Effector CD8-positive, alpha-beta T cell (primary cell): ENCODE measurements around the gene ACOT2.
"Not testable (repeated sequence)": the region's sequence is repeated elsewhere in the genome, so short reads cannot be mapped to it uniquely, and the experiment has no call there.

ENCODE experiments used
- DNase-seq: peaks from one replicate; lab custom pipeline; 2025; lab: John Stamatoyannopoulos, UW

The ACOT2 gene

DNA sequence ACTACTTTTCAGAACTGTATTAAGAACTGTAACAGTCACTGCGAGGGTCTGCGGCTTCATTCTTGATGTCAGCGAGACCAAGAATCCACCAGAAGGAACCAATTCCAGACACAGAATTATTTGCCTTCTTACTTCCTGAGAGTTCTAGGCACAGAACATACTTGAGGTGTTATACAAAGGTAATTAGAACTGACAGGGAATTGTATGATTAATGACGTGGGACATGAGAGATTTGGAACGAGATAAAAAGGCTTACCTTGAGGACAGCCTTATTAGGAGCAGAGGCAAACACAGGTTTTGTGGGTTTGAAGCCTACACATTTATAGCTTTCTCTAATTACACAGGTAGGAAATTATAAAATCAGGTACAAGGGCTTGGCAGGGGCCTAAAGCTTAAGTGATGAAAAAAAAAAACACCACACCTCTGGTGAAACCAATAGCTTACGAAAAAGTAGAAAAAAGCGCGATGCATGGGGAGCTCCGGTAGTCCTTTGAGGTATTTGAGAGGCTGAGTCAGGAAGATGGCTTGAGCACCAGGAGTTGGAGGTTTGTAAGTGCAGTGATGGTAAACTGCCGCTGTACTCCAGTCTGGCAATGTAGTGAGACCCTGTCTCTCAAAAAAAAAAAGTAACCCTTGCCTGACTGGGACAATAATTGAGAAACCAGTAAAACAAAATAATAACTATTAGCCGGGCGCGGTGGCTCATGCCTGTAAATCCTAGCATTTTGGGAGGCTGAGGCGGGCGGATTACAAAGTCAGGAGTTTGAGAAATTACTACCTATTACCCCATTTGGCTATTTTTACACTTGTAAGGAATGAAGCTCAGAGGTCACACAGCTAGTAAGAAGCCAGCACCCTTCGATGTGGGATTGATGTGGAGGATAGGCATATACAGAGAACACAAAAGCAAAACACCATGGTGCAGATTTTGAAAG, 795 bp upstream of the ACOT2 start:
- no peak for DNase-seq

DNA sequence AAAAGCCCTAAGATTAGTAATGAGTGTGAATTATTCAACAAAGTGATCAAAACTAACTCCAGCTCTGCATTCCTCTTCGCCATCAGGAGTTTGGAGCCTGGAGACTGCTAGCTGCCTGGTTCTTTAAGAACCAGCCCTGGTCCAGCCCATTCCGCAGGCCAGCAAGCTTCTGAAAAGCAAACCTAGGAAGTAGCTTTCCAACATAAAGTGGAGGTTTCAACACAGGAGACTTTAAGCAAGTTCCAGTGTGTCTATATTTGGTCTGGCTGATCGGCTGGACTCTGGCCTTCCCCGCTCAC, 178 bp upstream of the ACOT2 start:
- not testable (repeated sequence) for DNase-seq

DNA sequence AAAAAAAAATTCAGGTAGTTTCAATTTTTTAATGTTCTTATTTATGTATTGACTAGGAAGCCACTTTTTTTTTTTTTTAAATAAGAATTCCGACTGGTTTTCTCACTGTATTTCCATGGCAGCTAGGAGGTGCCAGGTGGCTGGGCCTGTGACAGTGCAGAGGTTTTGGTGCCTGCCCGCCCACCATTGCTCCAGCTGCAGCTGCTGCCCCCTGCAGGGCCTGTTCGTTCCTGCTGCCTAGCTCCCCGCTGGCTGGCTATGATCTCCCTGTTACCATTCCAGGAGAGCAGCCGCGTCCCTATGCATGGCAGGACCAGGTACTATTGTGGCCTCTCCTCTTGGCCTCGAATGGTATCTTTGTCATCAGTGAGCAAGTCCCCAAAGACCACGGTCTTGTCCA, 1.9 kb downstream of the ACOT2 start:
- peak; percentile 18 for DNase-seq

DNA sequence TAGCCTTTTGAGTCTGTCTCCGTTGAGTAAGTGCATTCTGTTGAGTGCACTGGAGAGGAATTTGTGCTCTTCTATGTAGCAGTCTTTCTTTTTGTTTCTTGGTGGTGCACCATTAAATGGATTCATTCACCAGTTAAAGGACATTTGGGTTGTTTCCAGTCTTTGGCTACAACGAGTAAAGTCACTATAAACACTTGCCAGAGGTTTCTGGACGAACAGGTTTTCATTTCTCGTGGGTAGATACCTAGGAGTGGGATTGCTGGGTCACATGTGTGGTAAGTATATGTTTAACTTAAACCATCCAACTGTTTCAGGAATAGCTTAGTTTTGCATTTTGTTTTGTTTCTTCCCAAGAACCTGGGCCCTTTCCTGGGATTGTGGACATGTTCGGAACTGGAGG, 4.0 kb downstream of the ACOT2 start:
- DNase-seq, result not testable (repeated sequence)

DNA sequence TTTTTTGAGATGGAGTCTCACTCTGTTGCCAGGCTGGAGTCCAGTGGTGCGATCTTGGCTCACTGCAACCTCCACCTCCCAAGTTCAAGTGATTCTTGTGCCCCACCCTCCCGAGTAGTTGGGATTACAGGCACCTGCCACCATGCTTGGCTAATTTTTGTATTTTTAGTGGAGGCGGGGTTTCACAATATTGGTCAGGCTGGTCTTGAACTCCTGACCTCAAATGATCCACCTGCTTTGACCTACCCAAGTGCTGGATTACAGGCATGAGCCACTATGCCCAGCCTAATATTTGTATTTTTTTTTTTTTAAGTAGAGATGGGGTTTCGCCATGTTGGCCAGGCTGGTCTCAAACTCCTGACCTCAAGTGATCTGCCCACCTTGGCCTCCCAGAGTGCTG, 4.7 kb downstream of the ACOT2 start:
- not testable (repeated sequence) for DNase-seq

DNA sequence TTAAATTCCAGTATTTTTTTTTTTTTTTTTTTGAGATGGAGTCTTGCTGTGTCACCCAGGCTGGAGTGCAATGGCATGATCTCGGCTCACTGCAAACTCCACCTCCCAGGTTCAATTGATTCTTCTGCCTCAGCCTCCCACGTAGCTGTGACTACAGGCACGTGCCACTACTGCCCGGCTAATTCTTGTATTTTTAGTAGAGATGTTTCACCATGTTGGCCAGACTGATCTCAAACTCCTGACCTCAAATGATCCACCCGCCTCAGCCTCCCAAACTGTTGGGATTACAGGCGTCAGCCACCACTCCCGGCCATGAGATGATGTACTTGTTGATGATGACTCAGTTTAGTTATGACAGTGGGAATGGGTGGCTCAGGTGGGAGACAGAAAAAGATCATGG, 5.2 kb downstream of the ACOT2 start:
- DNase-seq, result not testable (repeated sequence)

DNA sequence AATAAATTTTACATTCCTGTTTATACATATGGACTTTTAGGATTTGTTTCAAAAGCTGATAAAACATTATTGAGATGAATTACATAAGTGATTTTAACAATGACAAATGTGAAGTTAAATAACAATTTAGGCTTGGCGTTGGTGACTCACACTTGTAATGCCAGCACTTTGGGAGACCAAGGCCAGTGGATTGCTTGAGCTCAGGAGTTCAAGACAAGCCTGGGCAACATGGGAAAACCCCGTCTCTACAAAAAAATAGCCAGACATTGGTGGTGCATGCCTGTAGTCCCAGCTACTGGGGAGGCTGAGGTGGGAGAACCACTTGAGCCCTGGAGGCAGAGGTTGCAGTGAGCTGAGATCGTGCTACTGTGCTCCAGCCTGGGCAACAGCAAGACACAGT, 7.4 kb downstream of the ACOT2 start:
- no peak for DNase-seq

DNA sequence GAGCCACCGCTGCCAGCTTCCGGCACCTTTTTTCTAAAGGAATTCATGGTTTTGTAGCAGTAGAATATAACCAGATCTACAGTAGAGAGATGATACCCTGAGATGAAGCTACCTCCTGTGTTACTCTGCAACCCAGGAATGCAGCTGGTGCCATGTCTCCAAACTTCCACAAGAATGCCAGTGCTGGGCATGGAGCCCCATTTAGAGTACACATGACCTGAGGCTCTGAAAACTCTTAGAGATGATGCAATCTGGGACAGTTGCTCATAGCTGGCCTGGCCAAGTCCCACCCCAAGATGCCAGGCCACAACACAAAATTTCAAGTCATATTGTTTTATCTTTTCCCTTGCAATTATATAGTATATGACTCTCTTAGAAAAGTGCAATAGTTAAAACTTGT, 8.2 kb downstream of the ACOT2 start:
- not testable (repeated sequence) for DNase-seq

DNA sequence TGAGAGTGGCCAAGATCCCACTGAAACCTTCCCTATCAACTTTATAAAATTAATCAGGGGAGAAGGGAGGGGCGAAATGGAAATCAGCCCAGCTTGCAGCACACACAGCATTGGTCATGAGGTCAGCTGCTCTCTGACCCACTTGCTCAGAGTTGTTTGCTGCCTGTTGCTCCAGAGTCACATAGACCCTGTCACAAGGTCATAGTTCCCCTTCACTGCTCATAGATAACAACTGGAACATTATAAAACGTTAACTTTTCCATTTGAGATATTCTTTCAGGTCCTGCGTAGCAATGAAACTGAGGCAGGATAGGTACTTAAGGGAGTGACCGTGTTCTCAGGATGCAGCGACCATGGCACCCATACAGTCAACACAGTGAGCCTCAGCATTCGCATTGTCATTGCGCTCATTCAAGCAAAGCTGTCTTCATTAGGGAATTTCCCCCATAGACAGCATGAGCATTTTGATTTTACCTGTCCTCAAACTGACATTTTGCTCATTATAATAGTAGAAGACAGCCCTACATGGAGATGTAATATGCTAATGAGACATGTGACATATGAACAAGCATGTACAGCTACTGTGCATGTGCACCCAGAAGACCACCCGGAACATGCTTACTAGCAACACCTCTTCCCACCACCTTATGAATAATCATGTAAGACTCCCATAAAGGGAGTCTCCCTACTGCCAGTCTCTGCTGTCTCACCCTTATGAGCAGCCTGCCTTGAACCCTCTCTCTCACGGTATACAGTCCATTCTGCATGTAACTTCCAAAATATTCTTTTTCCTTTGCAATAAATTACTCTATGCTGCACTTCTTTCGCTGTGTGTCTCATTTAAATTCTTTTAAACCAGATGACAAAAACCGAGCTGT, 13.3 kb downstream of the ACOT2 start:
- DNase-seq, result not testable (repeated sequence)

DNA sequence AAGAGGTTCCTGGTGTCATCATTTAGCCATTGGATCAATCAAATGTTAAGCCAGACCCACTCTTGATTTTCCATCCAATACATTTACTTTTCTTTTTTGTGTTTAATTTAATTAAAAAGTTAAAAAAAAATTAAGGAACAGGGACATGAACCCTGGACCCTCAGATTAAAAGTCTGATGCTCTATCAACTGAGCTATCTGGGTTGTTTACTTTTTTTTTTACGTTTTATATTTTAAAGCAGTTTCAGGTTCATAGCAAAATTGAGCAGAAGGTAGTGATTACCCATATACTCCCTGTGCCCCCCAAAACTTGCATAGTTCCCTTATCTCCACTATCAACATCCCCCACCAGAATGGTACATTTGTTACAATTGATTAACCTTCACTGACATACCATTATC, 19.7 kb downstream of the ACOT2 start:
- no peak for DNase-seq

DNA sequence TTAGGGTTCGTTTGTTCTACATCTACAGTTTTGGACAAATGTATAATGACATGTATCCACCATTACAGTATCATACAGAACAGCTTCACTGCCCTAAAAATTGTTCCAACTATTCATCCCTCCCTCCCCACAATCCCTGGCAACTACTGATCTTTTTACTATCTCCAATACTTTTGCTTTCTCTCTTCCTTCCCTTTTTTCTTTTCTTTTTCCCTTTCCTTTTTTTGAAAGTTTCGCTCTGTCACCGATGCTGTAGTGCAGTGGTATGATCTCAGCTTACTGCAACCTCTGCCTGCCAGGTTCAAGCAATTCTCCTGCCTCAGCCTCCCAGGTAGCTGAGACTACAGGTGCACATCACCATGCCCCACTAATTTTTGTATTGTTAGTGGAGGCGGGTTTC, 20.1 kb downstream of the ACOT2 start:
- DNase-seq, result no peak

DNA sequence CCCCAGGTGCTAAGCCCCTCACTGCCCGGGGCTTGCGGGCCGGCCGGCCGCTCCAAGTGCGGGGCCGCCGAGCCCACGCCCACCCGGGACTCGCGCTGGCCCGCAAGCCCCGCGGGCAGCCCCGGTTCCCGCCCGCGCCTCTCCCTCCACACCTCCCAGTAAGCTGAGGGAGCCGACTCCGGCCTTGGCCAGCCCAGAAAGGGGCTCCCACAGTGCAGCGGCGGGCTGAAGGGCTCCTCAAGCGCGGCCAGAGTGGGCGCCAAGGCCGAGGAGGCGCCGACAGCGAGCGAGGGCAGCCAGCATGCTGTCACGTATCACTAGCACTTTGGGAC, 21.6 kb downstream of the ACOT2 start:
- DNase-seq, result not testable (repeated sequence)

DNA sequence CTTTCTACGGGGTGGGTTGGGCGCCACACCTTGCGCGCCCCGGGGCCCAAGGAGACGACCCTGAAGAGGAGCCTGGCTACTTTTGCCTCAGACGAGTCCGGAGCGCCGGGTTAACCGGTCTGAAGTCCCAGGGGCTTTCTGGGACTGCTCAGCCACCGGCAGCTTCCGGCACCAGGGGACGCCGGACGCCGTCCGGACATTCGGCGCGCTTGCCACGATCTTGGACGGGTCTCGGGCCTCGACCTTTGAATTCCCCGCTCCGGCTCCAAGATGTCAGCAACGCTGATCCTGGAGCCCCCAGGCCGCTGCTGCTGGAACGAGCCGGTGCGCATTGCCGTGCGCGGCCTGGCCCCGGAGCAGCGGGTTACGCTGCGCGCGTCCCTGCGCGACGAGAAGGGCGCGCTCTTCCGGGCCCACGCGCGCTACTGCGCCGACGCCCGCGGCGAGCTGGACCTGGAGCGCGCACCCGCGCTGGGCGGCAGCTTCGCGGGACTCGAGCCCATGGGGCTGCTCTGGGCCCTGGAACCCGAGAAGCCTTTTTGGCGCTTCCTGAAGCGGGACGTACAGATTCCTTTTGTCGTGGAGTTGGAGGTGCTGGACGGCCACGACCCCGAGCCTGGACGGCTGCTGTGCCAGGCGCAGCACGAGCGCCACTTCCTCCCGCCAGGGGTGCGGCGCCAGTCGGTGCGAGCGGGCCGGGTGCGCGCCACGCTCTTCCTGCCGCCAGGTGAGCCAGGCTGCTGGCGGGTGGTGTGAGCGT, 22.9 kb downstream of the ACOT2 start, which contains the start of gene ACOT4:
Gene ACOT4, plus strand, starts transcription at position 184 of the 760 bp plus-strand sequence. Its CDS starts 87 bp downstream, at position 271.
- DNase-seq, result no peak

DNA sequence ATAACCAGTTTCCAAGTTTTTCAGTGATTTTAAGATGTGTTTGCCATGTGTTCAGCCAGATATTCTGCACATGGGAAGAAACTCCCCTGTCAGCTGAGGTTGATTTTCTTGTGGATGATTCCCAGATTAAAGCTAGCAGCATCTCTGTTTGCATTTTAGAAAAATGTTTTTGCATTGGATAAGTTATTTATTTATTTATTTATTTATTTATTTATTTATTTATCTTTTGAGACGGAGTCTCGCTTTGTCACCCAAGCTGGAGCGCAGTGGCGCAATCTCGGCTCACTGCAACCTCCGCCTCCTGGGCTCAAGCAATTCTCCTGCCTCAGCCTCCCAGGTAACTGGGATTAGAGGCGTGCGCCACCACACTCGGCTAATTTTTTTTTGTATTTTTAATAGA, 25.5 kb downstream of the ACOT2 start:
- DNase-seq, result no peak

DNA sequence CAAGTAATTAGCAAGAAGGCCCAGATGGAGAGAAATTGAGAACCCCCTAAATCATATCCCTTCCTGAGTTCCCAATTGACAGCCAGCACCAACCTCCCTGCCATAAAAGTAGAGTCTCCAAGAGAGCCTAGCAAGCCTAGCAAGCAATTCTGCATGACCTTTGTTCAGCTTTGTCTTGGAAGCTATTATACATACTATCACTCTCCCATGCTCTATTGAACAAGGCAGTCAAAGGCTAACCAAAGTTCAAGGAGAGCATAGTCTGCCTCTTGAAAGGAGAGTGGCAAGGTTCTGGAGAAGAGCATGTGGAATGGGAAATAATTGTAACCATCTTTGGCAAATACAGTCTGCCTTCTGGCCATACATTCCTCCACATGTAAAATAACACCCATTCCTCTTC, 30.5 kb downstream of the ACOT2 start:
- DNase-seq, result no peak

DNA sequence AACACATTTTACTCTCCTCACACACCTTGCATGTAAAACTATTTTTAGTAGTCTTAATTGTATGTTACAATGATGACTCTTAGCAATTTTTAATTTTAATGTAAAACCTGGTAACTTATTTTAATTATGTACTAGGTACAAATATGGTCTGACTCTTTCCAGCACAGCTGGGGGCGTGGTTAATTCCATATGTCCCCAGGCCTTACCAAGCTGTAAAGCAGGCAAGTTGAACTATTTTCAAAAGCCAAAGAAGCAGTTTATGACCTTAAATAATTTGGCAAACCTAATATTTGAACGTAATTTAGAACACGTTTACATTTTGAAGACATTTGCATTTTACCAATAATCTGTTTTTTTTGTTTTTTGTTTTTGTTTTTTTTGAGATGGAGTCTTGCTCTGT, 34.0 kb downstream of the ACOT2 start:
- DNase-seq, result no peak

DNA sequence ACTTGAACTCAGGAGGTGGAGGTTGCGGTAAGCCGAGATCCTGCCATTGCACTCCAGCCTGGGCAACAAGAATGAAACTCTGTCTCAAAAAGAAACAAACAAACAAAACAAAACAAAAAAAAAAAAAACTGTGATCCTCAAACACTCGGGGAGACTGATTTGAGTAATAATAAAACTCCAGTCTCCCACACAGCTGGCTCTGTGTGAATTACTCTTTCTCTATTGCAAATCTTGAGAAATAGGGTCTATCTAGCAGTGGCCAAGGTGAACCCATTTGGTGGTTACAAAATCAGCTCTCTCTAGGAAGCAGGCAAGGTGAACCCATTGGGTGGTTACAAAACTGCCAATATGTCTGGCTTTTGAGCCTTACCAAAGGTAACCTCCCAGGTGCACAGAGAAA, 37.3 kb downstream of the ACOT2 start:
- DNase-seq, result no peak

DNA sequence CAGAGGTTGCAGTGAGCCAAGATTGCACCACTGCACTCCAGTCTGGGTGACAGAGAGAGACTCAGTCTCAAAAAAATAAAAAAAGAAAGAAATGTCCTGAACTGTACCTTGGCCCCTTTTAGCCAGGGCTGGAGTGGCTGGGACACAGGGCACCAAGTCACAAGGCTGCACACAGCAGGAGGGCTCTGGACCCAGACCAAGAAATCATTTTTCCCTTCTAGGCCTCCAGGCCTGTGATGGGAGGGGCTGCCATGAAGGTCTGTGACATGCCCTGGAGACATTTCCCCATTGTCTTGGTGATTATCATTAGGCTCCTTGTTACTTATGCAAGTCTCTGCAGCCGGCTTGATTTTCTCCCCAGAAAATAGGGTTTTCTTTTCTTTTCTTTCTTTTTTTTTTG, 38.2 kb downstream of the ACOT2 start:
- DNase-seq, result no peak

DNA sequence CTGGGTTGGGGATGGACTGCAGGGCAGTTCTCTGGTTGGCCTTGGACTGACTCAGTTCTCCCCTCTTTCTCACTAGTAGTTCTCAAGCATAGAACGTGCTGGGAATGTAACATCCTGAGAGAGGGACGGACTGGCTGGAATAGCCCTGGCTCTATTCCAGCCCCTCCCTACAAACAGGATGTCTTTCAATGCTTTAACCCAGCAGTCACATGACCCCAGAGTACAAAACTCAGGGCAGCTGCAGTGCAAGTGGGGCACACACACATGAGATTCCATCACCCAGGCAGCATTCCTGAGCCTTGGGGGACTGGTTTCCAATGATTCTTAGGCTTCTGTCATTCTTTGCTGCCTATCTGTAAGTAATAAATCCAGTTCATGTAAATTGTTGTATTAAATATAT, 41.7 kb downstream of the ACOT2 start:
- no peak for DNase-seq

DNA sequence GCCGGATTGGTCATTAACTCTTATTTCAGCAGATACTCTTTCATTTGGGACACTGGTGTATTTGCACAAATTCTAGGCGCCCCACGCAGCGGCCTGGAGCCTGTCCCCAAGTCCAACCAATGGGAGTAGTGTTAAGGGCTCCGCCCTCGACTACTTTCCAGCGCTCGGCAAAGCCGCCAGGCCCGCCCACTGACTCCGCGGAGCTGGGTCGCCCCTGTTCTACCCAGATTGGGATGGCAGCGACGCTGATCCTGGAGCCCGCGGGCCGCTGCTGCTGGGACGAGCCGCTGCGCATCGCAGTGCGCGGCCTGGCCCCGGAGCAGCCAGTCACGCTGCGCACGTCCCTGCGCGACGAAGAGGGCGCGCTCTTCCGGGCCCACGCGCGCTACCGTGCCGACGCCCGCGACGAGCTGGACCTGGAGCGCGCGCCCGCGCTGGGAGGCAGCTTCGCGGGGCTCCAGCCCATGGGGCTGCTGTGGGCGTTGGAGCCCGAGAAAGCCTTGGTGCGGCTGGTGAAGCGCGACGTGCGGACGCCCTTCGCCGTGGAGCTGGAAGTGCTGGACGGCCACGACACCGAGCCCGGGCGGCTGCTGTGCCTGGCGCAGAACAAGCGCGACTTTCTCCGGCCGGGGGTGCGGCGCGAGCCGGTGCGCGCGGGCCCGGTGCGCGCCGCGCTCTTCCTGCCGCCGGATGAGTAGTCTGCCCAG, 43.5 kb downstream of the ACOT2 start, which contains the start of gene ACOT6:
Gene ACOT6, plus strand, starts transcription at position 179 of the 707 bp plus-strand sequence. Its CDS starts 55 bp downstream, at position 234.
- DNase-seq, result peak; percentile 40

DNA sequence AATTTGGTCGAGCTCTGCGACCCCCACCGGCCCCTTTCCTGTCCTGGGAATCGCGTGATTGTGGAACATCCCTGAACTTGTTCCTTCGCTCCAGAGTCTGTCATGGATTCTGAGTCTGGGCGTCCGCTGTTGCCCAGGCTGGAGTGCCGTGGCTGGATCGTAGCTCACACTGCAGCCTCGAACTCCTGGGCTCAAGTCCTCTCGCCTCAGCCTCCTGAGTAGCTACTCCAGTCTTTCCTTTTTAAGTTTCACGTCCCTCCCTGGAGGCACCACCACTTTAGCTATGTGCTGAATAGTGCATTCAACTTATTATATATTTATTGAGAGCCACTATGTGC, 44.0 kb downstream of the ACOT2 start:
- no peak for DNase-seq
